ENCODE results near the gene TRIM13.

- TF ChIP-seq EP300 (IDR thresholded peaks at IDR 0.05; ENCODE audit: borderline replicate concordance in 1 of 2, low read depth in 2 of 2, low read length in 2 of 2) (no peak), ZNF274 (IDR thresholded peaks at IDR 0.05; ENCODE audit: borderline replicate concordance, extremely low read depth, low read length) (no peak), EZH2 (IDR thresholded peaks at IDR 0.05; ENCODE audit: low read depth, low read length, severe bottlenecking) (no peak), POU5F1 (IDR thresholded peaks at IDR 0.05; ENCODE audit: low read depth, low read length) (no peak), SP2 (IDR thresholded peaks at IDR 0.05; ENCODE audit: low read length) (no peak), CTCF (IDR thresholded peaks at IDR 0.05; ENCODE audit: control extremely low read depth in 1 of 3, insufficient read depth in 1 of 3, low read depth in 1 of 3, low read length in 3 of 3) (no peak), YY1 (IDR thresholded peaks at IDR 0.05; ENCODE audit: low read depth, low read length) (no peak), BACH1 (IDR thresholded peaks at IDR 0.05; ENCODE audit: low read length) (no peak), MAX (IDR thresholded peaks at IDR 0.05) (no peak), TAF1 (IDR thresholded peaks at IDR 0.05; ENCODE audit: low read depth, low read length) (no peak), POLR2A (IDR thresholded peaks at IDR 0.05; ENCODE audit: control extremely low read depth in 1 of 2, low read depth in 2 of 2, low read length in 2 of 2) (no peak), SP1 (IDR thresholded peaks at IDR 0.05; ENCODE audit: low read depth, low read length) (no peak)
- TF ChIP-seq, protein P1, sequence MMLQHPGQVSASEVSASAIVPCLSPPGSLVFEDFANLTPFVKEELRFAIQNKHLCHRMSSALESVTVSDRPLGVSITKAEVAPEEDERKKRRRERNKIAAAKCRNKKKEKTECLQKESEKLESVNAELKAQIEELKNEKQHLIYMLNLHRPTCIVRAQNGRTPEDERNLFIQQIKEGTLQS (IDR thresholded peaks at IDR 0.05; ENCODE audit: insufficient read depth, low read depth, low read length) = no peak
Measured at GRCh38 chr13:50052478-50052877, 55.6 kb downstream of the TRIM13 start.
